GM18909 (cell line): ENCODE results near the gene WDR54.
"Not testable (repeated sequence)": the region's sequence is repeated elsewhere in the genome, so short reads cannot be mapped to it uniquely, and the experiment has no call there.

Experiments used
- ATAC-seq: cut with Tn5 transposase; IDR thresholded peaks from one replicate; pipeline ENCODE4 v1.9.1; 2021; ENCODE audit warnings: mild to moderate bottlenecking; ENCODE audit not compliant: unreplicated experiment, poor library complexity

WDR54 gene

DNA sequence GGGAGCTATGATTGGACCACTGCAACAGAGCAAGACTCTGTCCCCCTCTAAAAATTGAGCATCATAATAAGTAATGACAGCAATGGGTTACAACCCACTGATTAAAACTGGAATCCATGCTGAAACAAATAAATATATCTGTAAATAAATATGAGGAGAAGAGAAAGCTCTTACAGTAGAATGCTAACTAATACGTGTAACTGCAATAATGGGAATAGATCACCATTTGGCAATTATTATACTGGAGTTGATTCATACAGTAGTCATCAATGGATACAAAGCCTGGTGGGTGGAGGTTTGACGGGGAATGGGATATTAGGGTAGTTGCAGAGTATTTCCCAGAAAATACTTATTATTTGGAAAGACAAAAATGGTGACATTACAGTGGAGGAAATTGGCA, 27.2 kb downstream of the WDR54 start:
- ATAC-seq: no peak

- no peak for ATAC-seq
Measured at GRCh38 chr2:74450570-74451190, 29.1 kb downstream of the WDR54 start.

GRCh38 chr2:74454654-74455511, 33.4 kb downstream of the WDR54 start, which contains the start of gene INO80B:
Gene INO80B, plus strand, starts transcription at chr2:74455087. Its CDS starts 30 bp downstream, at chr2:74455117.
- peak; percentile 50 for ATAC-seq

DNA sequence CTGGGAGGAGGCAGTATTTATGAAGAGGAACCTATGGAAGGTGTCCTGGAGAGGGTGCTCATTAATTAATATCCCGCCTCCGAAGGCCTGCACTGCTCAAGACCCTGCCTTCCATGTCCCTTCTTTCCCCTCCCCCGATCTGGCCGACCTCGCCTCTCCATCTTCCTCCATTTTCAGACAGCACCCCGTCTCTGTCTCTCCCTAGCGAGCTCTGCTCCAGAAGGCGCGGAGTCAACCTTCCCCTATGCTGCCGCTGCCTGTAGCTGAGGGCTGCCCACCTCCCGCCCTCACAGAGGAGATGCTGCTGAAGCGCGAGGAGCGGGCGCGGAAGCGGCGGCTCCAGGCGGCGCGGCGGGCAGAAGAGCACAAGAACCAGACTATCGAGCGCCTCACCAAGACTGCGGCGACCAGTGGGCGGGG, 35.6 kb downstream of the WDR54 start:
- no peak for ATAC-seq

DNA sequence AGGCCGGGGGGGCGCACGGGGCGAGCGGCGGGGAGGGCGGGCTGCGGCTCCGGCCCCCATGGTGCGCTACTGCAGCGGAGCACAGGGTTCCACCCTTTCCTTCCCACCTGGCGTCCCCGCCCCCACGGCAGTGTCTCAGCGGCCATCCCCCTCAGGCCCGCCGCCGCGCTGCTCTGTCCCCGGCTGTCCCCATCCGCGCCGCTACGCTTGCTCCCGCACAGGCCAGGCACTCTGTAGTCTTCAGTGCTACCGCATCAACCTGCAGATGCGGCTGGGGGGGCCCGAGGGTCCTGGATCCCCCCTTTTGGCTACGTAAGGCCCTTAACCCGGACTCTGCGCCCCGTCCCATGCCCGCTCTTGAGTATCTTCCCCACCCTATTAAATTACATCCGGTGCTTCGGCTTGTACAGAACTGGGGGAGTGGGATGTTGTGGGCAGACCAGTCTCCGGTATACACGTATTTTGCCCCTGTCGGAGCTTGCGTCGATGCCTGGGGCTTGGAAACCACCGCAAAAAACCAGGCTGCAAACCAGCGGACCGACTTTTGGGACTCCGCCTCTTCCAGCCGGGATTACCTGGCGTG, 36.1 kb downstream of the WDR54 start:
- ATAC-seq: peak; percentile 34

DNA sequence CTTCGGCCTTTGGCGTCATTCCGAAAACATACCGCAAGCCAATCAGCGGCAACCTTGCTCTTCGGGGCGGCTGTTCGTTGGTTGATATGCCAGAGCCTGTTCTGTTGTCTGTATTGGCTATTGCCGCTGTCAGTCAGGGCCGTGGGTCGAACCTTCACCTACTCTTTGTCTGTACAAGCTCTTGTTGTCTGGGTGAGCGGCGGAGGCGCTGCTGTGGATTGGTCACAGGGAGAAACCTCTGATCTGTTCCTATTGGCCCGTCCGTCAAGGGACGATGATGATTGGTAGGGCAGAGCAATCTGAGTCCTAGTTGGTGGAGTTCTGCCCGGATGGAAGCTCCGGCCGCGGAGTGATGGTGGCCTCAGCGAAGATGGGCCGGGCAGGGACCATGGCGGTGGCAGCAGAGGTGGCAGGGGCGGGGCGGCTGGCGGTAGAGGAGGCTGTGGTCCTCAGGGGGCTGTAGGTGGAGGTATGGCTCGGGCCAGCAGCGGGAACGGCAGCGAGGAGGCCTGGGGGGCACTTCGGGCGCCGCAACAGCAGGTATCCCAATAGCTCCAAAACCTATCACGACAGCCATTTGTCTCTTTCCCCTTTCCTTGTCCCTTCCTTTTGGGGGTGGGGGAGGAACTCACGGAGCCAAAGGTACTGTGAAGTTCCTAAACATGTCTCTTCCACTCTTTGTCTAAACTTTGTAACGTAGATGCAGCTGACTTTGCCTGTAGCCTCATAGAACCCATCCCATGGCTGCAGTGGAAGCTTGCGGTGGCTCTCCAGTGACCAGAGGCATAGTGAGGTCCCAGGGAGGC, 36.8 kb downstream of the WDR54 start, which contains the start of gene WBP1:
TSS of gene WBP1 (plus strand) at position 307 of the 806 bp plus-strand sequence. CDS start at position 472, 165 bp downstream.
- peak; percentile 86 for ATAC-seq

DNA sequence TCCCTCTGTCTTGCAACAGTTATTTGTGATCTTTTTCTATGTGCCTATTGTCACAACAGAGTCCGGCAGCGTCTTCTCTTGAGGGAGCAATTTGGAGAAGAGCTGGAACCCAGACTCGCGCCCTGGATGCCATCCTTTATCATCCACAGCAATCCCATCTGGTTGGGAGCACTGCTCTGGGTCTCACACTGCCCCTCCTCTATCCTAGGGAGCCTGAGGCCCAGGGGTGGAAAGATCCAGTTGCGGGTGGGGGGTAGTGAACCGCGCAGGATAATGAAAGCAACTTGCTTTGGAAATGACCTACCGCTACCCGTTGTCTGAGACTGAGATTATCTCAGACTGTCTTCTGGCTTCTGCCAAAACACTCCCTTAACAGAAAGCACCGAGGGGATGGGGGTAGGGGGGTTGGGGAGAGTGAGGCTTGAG, 37.4 kb downstream of the WDR54 start:
- no peak for ATAC-seq

GRCh38 chr2:74459503-74460118, 38.1 kb downstream of the WDR54 start:
- not testable (repeated sequence) for ATAC-seq

- not testable (repeated sequence) for ATAC-seq
Measured at GRCh38 chr2:74460187-74460586, 38.7 kb downstream of the WDR54 start.

DNA sequence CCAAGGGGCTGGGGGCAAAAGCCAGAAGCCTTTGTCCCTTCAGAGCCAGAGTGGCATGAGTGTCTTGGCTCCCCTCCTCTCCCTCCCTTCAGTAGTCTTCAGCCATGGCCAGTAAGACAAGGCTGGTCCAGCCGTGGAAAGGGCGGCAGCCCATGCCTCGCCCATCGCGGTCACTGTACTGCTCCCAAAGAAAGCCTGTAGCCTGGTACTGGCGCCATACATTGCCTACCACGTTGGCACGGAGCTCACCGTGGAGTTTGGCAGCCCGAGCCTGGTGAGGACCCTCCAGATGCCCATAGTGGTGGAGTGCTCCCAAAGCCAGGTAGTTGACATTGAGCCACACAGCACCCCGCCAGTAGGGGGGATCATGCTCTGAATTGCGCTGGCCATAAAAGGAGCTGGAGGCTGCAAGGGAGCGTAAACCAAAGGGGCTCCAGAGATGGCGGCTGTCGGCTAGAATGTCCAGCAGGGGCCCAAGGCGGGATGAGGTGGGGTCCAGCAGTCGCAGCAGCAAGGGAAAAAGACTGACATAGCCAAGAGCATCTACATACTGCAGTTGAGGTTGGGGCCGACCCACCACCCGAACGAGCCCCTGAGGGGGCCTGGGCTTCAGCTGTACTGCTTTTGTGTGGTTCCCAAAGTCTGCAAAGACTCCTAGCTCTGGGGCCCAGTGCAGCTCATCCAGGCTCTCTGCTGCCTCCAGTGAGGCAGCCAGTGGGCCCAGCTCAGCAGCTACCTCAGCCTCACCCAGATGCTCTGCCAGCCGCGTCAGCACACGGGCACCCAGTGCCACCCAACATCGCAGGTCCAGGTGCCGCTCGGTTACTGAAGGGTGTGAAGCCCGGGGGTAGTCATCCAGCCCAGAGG, 39.9 kb downstream of the WDR54 start:
- no peak for ATAC-seq

DNA sequence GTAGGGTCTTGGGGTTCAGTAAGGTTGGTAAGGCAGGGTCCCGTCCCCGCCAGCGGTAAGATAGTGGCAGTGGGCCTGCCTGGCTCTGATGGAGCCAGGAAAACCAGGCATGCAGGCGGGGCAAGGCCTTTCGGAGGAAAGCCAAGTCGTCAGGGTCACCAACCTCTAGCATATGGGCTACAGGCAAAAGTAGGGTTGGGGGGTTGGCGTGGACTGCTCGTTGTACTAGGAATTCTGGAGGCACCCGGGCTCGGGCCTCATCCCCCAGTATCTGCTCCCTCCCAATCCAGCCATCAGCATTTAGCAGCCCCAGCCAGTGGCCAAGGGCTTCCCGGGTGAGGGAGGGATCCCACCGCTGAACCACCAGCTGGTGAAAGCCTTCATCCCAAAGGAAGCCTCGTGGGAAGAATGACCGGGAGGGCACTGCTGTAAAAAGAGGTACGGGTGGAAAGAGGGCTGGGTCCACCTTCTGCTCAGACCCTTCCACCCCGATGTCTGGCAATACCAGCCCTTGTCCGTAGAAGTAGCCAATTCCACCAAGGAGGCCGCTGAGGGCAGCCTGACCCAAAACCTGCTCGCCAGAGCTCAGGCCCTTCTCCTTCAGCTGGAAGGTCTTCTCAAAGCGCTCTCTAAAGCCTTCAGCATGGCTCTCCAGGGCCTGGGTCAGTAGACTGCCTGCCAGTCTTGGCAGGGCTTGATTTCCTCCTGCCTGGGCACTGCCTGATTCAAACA, 40.7 kb downstream of the WDR54 start:
- no peak for ATAC-seq

GRCh38 chr2:74462786-74463105, 41.2 kb downstream of the WDR54 start:
- ATAC-seq: no peak

DNA sequence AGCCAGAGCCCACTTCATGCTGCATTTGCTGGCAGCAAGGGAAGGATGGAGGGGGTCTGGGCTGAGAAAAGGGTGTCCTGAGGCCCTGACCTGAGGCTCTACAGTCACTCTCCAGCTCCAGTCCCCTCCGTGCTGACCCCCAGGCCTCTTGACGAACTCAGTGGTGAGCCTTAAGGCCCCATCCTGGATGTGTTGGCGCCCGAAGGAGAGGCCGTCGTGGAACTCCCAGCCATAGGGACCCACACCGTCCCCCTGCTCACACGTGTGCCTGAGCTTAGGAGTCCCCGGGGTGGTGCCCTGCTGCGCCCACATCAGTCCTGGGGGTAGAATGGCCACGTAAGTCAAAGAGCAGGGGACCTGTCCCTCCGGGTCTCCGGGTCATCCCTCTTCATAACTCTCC, 42.9 kb downstream of the WDR54 start:
- ATAC-seq: peak; percentile 8

- not testable (repeated sequence) for ATAC-seq
Measured at GRCh38 chr2:74470742-74471141, 49.2 kb downstream of the WDR54 start.

GRCh38 chr2:74471332-74472065, 50.0 kb downstream of the WDR54 start:
- no peak for ATAC-seq

- peak; percentile 85 for ATAC-seq
Measured at GRCh38 chr2:74472086-74472944, 50.8 kb downstream of the WDR54 start, which contains the start of gene MRPL53. Gene MRPL53, minus strand, starts transcription at chr2:74472680. Its CDS starts 20 bp downstream, at chr2:74472660.

DNA sequence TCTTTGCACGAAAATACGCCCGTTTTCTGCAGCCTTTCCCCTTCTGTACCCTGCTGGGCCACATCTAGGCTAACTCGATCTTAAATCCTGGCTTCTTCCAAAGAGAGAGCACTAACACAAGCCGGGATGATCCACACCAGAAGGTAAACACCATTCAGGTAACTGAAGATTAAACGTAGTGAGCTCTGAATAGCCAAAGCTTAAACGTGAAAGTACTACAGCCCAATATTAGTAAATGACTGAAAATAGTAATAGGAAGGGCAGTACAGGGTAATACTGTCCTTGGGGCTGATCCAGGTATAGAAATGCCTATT, 51.4 kb downstream of the WDR54 start:
- peak; percentile 3 for ATAC-seq
